Fibroblast of the conjunctiva (primary cell): ENCODE measurements around the gene SPTBN4.
A peak's percentile ranks its signal among the peaks of the same experiment; 100 is the strongest.
"Not testable (repeated sequence)": the region's sequence is repeated elsewhere in the genome, so short reads cannot be mapped to it uniquely, and the experiment has no call there.

ENCODE experiments used
- DNase-seq: peaks from one replicate; pipeline ENCODE4 v3.0.0-alpha.2; 2010; ENCODE audit warnings: low read depth

SPTBN4 gene

GRCh38 chr19:40588926-40589569 is 122.2 kb downstream of the SPTBN4 start:
- no peak for DNase-seq

DNA sequence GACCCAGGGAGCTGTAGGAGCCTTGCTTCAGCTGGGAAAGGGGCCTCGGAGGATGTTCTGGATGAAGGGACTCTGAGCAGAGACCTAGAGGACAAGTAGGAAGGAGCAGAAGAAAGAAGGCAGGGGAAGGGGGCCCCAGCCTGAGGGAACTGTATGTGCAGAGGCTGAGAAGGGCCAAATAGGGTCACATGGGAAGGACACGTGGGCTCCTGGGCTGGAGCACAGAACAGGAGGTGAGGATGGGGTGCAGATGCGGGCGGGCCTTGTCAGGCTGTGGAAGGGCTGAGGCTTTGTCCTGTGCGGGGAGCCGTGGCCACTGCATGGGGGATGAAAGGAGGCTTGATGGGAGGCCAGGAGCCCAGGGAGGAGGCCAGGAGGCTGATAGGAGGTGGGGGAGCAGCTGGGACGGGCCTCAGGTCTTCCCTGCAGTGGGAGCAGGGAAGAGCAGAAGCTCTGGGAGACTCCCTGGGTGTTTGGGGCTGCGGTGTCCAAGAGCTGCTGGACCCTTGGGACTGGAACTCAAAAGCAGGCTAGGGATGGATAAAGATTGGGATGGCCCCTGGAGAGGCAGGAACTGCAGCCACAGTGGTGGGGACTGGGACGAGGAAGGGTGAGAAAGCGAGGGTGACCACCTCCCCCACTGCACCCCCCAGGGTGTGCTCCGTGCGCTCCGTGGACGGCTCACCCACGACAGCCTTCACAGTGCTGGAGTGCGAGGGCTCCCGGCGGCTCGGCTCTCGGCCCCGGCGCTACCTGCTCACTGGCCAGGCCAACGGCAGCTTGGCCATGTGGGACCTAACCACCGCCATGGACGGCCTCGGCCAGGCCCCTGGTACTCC is 123.0 kb downstream of the SPTBN4 start:
- no peak for DNase-seq

GRCh38 chr19:40590464-40591265 is 123.9 kb downstream of the SPTBN4 start:
- DNase-seq, result no peak

GRCh38 chr19:40591724-40592123 is 124.9 kb downstream of the SPTBN4 start:
- not testable (repeated sequence) for DNase-seq

DNA sequence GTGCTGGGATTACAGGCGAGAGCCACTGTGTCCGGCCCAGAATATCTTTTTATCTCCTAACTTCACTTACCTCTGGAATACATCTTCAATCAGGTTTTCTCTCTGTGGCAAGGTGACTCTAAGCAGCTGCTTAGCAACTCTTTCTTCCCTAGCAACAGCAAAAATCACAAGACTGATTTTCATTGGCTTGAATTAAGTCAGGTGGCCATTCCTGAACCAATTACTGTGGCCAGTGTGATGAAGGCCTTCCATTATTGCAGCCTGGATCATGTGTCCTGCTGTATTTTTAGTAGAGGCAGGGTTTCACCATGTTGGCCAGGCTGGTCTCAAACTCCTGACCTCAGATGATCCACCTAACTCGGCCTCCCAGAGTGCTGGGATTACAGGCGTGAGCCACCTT is 125.4 kb downstream of the SPTBN4 start:
- DNase-seq, result no peak

DNA sequence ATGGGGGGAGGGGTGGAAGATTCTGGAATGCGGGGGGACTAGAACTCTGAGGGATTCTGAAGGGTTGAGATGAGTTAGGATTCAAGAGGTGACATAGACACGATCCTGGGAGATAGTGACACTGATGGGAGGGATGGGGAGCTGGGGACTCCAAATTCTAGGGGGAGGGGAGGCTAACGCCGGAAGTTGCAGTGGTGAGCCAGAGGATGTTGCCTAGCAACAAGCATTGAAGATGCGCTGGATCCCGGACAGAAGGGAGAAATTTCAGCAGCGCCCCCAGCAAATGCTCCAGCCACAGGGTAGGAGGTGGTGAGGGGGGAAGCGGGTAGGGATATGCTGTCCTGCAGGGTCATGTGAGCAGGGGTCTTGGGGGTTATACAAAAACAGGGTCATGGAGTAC is 127.5 kb downstream of the SPTBN4 start:
- DNase-seq, result no peak

DNA sequence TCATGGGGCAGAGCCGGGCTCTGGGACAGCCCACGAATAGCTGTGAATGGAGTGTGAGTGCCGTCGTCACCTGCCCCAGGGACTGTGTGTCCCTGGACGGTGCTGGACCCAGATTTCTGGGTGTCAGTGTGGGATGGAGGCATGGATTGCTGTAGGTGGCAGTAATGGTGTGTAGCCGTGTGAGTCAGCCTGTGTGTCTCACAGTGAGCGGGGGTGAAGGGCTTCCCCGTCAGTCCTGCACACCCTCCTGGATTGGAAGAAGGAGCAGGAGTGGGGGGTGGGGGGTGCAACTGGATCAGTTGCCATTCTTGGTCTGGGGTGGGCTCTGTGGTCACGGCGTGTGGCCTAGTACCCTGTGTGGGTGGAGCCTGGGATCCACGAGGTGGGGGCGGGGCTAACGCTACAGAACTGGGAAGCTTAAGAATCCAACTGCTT is 127.9 kb downstream of the SPTBN4 start:
- DNase-seq, result no peak

- DNase-seq, result no peak
Observed at GRCh38 chr19:40596608-40597328, 130.0 kb downstream of the SPTBN4 start.

DNA sequence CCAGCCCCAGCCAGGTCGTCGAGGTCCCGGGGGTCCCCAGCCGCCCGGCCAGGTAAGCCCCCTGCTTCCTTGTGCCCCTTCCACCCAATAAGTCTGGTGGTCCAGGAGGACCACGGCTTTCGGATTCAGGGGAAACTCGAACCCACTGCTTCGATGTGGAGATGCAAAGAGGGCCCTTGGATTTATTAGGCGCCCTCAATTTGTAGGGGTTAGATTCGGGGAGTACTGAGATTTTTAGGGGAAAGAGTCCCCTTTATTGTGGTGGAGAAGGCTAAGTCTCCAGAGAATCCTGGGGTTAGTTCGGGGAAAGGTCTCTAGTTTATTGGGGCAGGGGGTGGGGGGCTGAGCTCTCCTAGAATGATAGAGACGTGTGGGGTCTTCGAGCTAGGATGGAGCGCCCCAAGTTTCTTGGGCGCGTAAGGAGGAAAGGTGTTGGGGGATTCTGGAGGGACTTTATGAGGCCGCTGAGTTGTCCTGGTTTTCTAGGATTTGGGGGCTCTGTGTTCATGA is 130.6 kb downstream of the SPTBN4 start:
- DNase-seq, result no peak

- DNase-seq, result peak; percentile 76
Observed at GRCh38 chr19:40598121-40598917, 131.5 kb downstream of the SPTBN4 start.

GRCh38 chr19:40598918-40599307 is 132.1 kb downstream of the SPTBN4 start:
- DNase-seq, result no peak

GRCh38 chr19:40599331-40599901 is 132.6 kb downstream of the SPTBN4 start:
- no peak for DNase-seq

GRCh38 chr19:40599902-40600569 is 133.2 kb downstream of the SPTBN4 start:
- no peak for DNase-seq

- no peak for DNase-seq
Observed at GRCh38 chr19:40600570-40601133, 133.9 kb downstream of the SPTBN4 start.

GRCh38 chr19:40601134-40601974 is 134.6 kb downstream of the SPTBN4 start, which contains the start of gene LTBP4:
LTBP4 (plus strand) TSS chr19:40601369; CDS start chr19:40601388, 19 bp downstream.
- no peak for DNase-seq

GRCh38 chr19:40603071-40603388 is 136.2 kb downstream of the SPTBN4 start:
- DNase-seq, result no peak

DNA sequence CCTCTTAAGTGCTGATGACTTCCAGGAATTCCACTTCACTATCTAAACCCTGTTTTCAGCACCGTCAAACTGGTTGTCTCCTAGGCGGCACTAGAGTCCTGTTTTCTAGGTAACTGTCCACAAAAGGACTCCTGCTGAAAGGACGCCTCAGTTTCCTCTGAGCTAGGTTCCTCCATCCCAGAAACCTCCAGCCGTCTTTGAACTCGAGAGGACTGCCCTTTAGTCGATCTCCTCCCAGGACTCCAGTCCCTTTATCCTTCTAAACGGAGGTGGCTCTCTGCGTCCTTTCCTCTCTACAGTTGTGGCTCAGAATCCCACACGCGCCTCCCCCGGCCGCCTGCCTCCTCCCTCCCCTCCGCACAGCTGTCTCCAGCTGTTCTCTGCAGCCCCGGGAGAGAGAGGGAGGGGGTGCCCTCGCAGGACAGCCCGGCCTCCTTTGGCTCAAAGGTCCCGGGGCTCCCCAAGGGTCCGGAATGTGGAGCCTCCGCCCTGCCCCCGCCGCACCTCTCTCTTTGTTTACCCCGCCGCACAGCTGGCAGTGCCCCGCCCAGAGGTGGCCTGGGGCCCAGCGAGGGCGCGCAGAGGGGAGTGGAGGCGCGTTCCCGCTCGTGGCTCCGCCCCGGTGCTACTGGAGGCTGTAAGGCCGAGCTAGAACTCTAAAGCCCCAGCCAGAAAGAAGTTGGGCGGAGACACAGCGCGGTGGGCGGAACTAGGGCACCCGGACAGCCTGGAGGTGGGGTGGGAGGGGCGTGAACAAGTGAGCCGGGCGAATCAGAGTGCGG is 136.8 kb downstream of the SPTBN4 start:
- peak; percentile 95 for DNase-seq

GRCh38 chr19:40604171-40604646 is 137.4 kb downstream of the SPTBN4 start:
- no peak for DNase-seq
